Measurements from ENCODE around the gene CX3CR1. TPM values are rescaled to one million over a fixed set of nuclear protein-coding genes. Genes with fewer than 3 reads are reported as not detected.
A peak's percentile ranks its signal among the peaks of the same experiment; 100 is the strongest.

The CX3CR1 gene
- total and polyA plus RNA-seq, 10 of the 15 experiments (the other 5 are each of a cell fraction or from before 2014, with no cell fraction given): 0.05 to 0.53 (median 0.15) TPM

- TF ChIP-seq NFIC (IDR thresholded peaks at IDR 0.05; ENCODE audit: low read depth, low read length) (peak; percentile 63), MTA3 (IDR thresholded peaks at IDR 0.05; ENCODE audit: borderline replicate concordance, low read length) (no peak), FOXM1 (IDR thresholded peaks at IDR 0.05; ENCODE audit: low read depth, low read length) (peak; percentile 67), RFX5 (IDR thresholded peaks at IDR 0.05; ENCODE audit: low read depth, low read length) (no peak), ZNF24 (IDR thresholded peaks at IDR 0.05) (no peak), PAX5 (IDR thresholded peaks at IDR 0.05; ENCODE audit: borderline replicate concordance, low read depth, low read length) (peak; percentile 80; the same call in 1 of the 2 replicates), STAT3 (IDR thresholded peaks at IDR 0.05; ENCODE audit: low read depth, low read length) (peak; percentile 79; the same call in 1 of the 2 replicates), GABPA (IDR thresholded peaks at IDR 0.05; ENCODE audit: low read depth) (no peak), IKZF1 (conservative IDR thresholded peaks at IDR 0.05) (peak; percentile 79), JUND (IDR thresholded peaks at IDR 0.05; ENCODE audit: low read depth, low read length) (peak; percentile 59; the same call in 1 of the 2 replicates), SREBF2 (IDR thresholded peaks at IDR 0.05; ENCODE audit: low read length) (no peak), CBFB (IDR thresholded peaks at IDR 0.05; ENCODE audit: low read depth) (peak; percentile 84), SMAD1 (IDR thresholded peaks at IDR 0.05; ENCODE audit: low read depth, partially characterized antibody) (no peak), POU2F2 (IDR thresholded peaks at IDR 0.05; ENCODE audit: borderline replicate concordance, low read depth, low read length) (peak; percentile 95), TCF12 (IDR thresholded peaks at IDR 0.05; ENCODE audit: low read depth, low read length) (peak; percentile 76; the same call in 1 of the 2 replicates), SKIL (IDR thresholded peaks at IDR 0.05; ENCODE audit: low read depth, poor library complexity, severe bottlenecking) (peak; percentile 66), BMI1 (IDR thresholded peaks at IDR 0.05; ENCODE audit: borderline replicate concordance) (no peak), CHD2 (IDR thresholded peaks at IDR 0.05; ENCODE audit: borderline replicate concordance, low read depth, low read length) (peak; percentile 67; the same call in 1 of the 2 replicates), CHD4 (IDR thresholded peaks at IDR 0.05) (no peak), KDM1A (IDR thresholded peaks at IDR 0.05; ENCODE audit: borderline replicate concordance) (no peak), FOS (IDR thresholded peaks at IDR 0.05; ENCODE audit: borderline replicate concordance, extremely low read depth, insufficient read length) (no peak), ESRRA (IDR thresholded peaks at IDR 0.05; ENCODE audit: low read length) (peak; percentile 56; the same call in 1 of the 2 replicates), BRCA1 (IDR thresholded peaks at IDR 0.05; ENCODE audit: low read depth, low read length) (no peak)
- TF ChIP-seq, protein P1, sequence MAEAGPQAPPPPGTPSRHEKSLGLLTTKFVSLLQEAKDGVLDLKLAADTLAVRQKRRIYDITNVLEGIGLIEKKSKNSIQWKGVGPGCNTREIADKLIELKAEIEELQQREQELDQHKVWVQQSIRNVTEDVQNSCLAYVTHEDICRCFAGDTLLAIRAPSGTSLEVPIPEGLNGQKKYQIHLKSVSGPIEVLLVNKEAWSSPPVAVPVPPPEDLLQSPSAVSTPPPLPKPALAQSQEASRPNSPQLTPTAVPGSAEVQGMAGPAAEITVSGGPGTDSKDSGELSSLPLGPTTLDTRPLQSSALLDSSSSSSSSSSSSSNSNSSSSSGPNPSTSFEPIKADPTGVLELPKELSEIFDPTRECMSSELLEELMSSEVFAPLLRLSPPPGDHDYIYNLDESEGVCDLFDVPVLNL (IDR thresholded peaks at IDR 0.05; ENCODE audit: low read depth, low read length): no peak
- TF ChIP-seq, protein P2, sequence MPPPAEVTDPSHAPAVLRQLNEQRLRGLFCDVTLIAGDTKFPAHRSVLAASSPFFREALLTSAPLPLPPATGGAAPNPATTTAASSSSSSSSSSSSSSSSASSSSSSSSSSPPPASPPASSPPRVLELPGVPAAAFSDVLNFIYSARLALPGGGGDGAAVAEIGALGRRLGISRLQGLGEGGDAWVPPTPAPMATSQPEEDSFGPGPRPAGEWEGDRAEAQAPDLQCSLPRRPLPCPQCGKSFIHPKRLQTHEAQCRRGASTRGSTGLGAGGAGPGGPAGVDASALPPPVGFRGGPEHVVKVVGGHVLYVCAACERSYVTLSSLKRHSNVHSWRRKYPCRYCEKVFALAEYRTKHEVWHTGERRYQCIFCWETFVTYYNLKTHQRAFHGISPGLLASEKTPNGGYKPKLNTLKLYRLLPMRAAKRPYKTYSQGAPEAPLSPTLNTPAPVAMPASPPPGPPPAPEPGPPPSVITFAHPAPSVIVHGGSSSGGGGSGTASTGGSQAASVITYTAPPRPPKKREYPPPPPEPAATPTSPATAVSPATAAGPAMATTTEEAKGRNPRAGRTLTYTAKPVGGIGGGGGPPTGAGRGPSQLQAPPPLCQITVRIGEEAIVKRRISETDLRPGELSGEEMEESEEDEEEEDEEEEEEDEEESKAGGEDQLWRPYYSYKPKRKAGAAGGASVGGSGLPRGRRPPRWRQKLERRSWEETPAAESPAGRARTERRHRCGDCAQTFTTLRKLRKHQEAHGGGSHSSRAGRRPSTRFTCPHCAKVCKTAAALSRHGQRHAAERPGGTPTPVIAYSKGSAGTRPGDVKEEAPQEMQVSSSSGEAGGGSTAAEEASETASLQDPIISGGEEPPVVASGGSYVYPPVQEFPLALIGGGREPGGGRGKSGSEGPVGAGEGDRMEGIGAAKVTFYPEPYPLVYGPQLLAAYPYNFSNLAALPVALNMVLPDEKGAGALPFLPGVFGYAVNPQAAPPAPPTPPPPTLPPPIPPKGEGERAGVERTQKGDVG (CRISPR knock-in tag; IDR thresholded peaks at IDR 0.05): no peak
- TF ChIP-seq, protein P3, sequence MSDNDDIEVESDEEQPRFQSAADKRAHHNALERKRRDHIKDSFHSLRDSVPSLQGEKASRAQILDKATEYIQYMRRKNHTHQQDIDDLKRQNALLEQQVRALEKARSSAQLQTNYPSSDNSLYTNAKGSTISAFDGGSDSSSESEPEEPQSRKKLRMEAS (IDR thresholded peaks at IDR 0.05; ENCODE audit: low read depth, low read length): peak; percentile 66; the same call in 1 of the 2 replicates
These were observed 8.5 kb upstream of the CX3CR1 start (continued) for GRCh38 chr3:39288300-39288808.
